ENCODE data around the gene SHROOM1.

SHROOM1 gene

DNA sequence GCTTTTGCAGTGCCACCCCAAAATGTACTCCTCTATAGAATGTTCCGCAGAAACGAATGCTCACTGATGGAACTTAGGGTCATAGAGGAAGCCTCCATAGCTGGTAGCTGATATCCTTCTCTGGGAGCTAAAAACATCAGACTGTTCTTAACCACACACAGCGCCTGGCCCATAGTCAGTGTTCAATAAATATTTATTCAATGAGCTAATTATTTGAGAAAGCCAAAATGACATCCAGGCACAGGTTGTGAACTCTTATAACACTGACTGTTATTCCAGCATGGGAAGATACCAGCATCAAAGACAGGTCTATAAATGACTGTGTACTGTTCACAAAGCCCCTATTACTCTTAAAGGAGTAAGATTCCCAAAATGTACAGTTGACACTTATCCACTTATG is 22.9 kb upstream of the SHROOM1 start:
- DNase-seq = no peak

GRCh38 chr5:132850066-132850465 is 19.6 kb upstream of the SHROOM1 start:
- no peak for DNase-seq

- DNase-seq = no peak
Measured at GRCh38 chr5:132849347-132849746, 18.9 kb upstream of the SHROOM1 start.

DNA sequence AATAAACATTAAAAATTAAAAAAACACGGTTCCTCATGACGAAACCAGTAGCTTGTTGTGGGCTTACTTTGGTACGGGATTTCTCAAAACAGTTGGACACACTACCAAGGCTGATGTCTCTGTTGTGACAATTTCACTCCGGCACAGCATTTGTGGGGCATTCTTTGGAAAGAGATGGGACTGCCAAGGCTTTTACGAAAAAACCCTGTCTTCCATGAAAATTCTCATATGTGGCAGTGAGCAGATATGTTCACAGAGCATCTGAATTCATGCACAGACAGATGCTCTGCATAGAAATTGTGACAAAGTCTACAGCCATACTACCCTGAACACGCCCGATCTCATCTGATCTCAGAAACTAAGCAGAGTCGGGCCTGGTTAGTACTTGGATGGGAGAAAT is 17.8 kb upstream of the SHROOM1 start:
- no peak for DNase-seq

DNA sequence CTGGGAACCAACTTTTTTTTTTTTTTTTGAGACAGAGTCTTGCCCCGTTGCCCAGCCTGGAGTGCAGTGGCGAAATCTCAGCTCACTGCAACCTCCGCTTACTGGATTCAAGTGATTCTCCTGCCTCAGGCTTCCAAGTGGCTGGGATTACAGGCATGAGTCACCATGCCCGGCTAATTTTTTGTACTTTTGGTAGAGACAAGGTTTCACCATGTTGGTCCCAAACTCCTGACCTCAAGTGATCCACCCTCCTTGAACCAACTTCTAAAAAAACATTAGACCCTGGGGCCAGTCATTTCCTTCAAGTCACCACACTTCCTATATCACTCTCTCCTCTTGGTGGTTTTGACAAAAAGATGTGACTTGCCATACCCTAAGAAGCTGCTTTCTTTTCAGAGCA is 10.9 kb upstream of the SHROOM1 start:
- no peak for DNase-seq

GRCh38 chr5:132840896-132841295 is 10.4 kb upstream of the SHROOM1 start:
- no peak for DNase-seq

- DNase-seq = no peak
Measured at GRCh38 chr5:132840313-132840712, 9.9 kb upstream of the SHROOM1 start.

DNA sequence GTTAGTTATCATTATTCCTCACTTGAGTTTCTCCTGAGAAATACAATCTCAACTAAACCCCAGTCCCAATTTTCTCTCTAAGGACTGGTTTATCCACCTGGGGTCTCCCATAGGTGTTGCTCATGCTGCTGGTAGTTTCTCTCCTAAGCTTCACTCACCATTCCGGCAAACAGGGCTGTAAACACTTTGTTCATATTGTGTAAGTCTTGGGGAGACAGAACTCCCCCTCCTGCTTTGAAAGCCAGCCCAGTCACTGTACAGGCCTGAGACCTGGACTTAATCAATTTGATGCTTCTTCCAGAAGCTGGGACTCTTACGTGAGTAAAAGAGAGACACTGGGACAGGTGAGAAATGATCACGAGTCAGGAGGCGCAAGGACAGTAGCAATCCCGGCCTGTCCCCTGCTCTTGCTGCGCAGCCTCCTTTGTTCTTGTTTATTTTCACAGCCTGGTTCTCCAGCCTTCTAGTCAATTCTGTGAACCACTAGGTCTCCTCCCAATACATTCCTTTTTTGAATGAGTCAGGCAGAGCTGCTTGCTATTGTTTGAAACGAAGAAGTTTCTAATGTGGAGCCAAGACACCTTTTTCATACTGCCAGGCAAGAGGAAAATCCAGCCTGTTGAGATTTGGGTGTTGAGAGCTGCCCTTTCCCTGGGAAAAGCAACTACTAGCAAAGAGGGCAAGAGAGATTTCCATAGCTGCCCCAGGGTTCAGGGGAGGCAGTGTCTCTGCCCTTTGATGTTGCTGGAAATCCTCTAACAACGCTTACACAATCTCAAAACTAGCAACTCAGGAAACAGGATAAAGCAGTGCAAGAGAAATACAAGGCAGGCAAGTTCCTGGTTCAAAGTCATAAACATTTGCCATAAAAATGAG is 9.2 kb upstream of the SHROOM1 start:
- peak; percentile 40 for DNase-seq

DNA sequence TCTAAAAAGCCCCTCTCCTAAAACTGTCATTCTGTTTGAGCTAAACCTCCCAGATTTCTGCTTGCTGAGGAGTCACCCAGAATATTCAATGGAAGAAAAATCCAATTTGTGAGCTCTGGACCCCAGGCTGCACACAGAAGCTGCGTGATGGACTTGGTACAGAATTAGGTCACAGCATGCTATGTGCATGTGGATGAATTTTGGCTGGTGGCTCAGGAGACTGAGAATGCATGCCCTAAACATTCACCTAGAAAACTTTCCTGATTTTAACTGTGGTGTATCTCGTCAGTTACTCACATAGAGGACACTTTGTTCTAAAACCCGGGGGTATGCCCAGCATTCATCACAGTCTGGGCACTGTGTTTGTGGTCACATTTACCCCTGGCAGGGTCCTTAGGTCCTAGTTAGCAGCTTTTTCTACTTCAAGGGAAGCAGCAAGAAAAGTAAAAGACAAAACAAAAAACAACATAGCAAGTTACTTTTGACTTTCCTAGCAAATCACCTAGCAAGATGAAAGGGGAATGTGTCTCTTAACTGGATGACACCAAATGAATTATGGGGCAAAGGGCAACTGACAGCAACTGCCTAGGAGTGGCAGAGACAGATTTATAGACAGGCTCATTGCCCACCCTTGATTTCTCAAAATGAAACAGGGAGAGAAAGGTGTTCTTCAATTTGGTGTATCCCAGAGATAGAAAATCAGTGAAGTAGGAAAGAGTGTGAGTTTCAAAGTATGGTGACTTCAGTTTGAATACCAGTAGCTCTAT is 8.3 kb upstream of the SHROOM1 start:
- DNase-seq = no peak

DNA sequence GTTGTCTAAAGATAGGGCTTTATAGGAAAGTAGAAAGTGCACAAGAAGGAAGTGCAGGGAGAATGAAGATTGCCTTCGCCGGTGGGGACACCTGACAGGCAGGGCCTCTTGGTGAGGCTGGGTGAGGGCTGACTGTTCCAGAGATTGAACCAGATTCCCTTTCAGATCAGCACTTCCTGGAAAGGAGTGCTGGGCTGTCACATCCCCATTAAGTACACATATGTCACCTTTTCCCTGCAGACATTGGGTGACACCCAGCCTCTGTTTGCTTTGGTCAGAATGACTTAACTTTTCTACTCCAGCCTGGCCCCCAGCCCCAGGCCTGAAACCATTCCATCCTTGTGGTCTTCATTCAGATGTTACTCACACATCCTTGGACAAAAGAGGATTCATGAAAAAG is 7.4 kb upstream of the SHROOM1 start:
- no peak for DNase-seq

GRCh38 chr5:132836852-132837251 is 6.4 kb upstream of the SHROOM1 start:
- no peak for DNase-seq

- no peak for DNase-seq
Measured at GRCh38 chr5:132834057-132834456, 3.6 kb upstream of the SHROOM1 start.

DNA sequence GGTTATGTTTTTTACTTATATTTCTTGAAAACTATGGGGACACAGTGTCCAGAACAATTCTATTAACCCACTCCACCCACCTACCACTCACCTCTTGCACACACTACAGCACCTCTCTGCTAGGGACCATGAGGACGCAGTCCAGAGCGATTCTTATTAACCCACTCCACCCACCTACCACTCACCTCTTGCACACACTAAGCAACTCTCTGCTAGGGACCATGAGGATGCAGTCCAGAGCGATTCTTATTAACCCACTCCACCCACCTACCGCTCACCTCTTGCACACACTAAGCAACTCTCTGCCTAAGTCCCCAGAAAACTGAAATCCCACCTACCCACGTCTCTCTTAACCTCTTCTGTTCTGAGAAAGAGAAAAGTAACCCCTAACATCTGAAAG is 2.2 kb upstream of the SHROOM1 start:
- no peak for DNase-seq

GRCh38 chr5:132831095-132831860 is 831 bp upstream of the SHROOM1 start:
- no peak for DNase-seq

GRCh38 chr5:132829742-132830435 is 558 bp downstream of the SHROOM1 start:
- DNase-seq = peak; percentile 98

GRCh38 chr5:132828846-132829494 is 1.5 kb downstream of the SHROOM1 start:
- DNase-seq = no peak

- DNase-seq = no peak
Measured at GRCh38 chr5:132827943-132828673, 2.3 kb downstream of the SHROOM1 start.

- no peak for DNase-seq
Measured at GRCh38 chr5:132826424-132827082, 3.9 kb downstream of the SHROOM1 start.

DNA sequence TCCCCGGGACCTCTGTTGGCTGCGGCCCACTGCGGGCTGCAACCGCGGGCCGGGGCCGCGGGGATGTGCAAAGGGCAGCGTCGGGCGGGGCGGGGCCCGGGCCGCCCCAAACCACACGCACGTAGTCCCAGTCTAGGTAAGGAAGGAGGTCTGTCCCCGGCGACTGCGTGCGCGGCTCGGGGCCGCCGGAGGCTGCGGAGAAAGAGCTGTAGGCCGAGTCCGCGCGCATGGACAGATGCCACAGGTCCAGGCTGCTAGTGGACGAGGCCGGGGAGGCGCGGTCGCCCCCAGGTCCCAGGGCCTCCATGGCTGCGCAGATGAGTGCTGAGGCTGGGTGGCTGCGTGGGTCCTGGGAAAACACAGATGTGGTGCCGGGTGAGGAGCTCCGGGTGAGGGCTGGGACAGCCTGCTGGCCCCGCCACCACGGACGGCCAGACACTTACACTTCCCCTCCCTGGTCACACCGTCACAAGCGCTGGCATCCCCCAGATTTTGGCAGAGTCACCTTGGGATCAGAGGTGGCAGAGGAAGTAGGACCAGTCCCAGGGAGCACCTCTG is 4.5 kb downstream of the SHROOM1 start:
- peak; percentile 70 for DNase-seq
